Left renal pelvis (tissue), 4 donors: ENCODE measurements around the gene PACS1. TPM values are rescaled to one million over a fixed set of nuclear protein-coding genes. Genes with fewer than 3 reads are reported as not detected.
A peak's percentile ranks its signal among the peaks of the same experiment; 100 is the strongest.

Experiments
- DNase-seq, 4 donors: peaks; one replicate each; pipeline ENCODE4 v3.0.0-alpha.2; 2013; ENCODE audit warnings: low read depth in 4 of 4, low spot score in 3 of 4
- polyA plus RNA-seq, 4 donors: library from polyadenylated mRNA; unstranded; fragments of 120-200 nt; gene quantifications; one replicate each; pipeline ENCODE4 v1.2.1, GENCODE V29; 2013; ENCODE audit not compliant: insufficient read length in 4 of 4

PACS1 gene
- polyA plus RNA-seq, 4 donors: 43.6 to 60.4 (median 49.3) TPM

DNA sequence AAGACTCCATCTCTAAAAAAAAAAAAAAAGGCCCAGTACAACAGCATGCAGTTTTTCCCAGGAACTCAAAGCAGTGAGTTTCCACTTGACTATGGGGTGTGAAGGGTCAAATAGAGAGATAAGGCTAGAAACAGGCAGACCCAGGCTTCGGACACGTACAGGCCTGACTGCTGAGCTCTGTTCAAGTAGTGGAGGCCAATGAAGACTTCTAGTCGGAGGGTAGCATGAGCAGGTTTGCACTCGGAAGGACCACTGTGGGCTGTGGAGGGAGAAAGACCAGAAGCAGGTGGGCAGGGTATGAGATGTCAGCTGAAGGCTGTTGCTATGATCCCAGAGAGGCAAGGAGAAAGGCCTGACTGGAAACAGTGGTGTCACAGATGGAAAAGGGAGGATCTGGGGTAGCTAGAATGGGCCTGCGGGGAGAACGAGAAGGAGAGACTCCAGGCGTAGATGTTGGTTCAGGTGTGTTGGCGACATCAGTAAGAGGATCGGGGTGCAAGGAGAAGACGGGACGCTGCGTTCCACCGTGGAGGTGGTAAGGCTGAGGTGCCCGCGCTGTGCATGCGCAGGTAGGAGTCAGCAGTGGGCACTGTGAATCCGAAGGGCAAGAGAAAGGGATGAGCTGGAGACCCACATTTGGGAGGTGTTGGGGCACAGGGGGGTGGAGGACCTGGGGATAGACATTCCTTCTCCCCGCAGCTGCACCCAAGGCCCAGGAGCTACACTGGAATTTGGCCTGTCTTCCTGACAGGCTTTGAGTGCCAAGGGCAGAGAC, 149.0 kb downstream of the PACS1 start:
- DNase-seq: no peak

DNA sequence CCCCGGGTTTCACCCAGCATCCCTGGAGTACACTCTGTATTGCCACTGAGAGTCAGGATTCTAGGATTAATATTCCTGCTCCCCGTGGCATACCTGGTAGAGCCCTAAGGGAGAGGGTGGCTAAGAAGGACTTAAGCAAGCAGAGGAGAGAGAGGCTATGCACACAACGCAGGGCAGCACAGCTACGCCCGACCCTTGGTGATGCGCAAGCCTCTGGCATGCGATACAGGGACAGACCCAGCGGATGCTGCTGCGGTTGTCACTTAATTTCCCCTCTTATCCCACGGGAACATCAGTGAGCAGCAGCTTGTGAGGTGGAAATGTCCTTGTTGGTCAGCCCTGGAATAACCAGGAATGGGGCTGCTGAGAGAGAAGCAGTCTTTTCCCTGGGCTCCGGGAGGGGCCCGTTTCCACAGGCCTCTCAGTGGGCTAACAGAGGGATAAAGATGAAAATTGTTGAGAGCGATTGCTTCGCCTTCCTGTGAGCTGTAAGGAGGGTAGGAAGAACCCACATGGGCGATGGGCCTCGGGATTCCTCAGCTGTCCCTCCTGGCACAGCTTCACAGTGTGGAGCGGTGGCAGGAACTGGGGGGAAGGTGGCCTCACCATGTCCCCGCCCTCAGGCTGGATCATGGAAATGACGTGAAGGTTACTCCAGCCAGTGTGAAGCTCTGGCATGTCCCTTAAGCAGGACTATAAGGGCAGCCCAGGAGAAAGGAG, 149.9 kb downstream of the PACS1 start:
- DNase-seq: no peak

DNA sequence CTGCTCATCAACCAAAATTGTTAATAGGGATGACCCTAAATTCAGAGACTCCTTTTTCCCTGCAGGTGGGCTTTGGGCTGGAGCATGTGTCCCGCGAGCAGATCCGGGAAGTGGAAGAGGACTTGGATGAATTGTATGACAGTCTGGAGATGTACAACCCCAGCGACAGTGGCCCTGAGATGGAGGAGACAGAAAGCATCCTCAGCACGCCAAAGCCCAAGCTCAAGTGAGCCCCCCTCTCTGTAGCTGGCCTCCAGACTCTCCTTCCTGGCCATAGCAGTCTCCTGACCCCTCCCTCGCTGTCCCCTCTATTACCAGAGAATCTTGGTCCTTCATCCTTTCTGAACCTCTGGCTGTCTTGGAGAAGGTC, 150.5 kb downstream of the PACS1 start:
- DNase-seq: no peak

DNA sequence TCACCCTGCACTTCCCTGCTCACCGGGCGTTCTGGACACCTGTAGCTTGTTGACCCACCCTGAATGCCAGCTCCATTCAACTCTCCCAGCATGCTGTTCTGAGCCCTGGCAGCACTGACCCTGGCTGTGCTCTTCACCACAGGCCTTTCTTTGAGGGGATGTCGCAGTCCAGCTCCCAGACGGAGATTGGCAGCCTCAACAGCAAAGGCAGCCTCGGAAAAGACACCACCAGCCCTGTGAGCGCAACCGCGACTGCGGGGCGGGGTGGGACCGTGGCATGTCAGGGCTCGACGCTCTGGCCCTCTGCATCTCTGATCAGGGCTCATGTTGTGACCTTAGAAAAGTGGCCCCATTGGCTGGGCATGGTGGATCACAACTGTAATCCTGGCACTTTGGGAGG, 150.9 kb downstream of the PACS1 start:
- no peak for DNase-seq

DNA sequence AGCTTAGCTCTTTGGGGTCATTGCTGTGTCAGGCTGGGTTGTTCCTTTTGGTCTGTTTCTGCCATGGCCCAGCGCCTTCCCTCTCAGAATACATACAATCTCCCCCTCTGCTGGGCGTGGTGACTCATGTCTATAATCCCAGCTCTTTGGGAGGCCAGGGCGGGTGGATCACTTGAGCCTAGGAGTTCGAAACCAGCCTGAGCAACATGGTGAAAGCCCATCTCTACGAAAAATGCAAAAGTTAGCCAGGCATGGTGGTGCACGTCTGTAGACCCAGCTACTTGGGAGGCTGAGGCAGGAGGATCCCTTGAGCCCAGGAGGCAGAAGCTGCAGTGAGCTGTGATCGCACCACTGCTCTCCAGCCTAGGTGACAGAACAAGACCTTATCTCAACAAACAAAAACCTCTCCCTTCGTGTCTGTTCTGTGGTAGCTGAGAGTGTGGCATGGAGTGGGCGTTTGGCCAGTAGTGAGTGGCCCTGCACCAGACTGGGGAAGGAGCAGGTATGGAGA, 151.7 kb downstream of the PACS1 start:
- no peak for DNase-seq

DNA sequence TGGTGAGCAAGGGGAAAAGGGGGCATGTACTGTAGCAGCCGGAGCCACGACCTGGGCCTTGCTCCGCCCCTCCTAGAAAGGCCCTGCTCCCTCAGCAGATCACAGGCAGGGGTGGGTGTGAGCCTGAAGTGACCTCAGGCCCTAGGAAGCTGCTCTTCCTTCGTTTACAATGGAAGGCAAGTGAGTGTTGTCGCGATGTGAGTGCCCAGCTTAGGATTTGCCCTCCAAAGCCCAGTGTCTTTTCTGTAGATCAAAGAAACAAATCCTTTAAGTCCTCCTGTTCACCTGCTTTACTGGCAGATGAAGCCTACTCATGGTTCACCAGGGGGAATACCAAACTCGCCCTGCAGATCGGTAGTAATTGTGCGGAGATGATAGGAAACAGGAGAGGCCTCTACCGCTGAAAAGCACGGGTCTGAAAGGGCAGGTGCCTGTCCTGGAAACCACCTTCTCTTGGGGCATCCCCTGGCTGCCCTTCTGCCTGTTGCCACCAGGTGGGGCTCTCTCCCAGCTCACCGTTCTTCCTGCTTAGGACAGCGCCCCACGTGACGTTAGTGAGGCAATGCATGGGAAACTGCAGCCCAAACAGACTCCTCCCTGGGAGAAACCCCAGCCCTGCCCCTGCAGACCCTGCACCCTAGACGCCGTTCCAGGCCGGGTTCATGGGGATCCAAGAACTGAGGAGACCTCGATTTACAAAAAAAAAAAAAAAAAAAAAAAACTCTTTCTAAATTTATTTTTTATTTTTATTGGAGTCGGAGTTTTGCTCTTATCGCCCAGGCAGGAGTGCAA, 152.5 kb downstream of the PACS1 start:
- DNase-seq: peak; percentile 65 to 85 (median 76)

DNA sequence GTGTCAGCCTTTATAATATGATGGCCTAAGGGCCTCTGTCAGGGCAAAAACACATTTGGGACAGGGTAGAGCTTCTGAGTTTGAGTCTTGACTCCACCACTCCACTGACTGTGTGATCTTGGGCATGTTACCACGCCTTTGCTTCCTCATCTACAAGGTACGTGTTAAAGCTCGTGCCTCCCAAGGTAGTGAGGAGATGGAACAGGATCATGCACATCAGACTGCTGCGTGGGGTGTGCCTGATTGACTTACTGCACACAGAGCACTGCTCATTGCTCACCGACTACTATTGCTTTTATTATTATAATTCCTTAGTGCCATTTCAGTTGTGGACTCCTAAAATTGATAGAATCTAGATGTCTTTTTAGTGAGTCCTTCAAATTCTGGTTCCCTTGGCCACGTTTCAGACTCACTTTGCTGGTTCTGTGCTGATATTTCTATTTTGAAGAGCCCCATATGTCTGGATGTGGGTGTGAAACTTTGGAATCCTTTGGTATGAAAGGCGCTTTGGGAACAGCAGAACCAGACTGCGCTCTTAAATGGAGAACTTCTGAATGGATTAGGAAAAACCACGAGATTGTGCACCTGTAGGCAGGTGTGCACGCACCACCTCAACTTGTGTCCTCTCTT, 154.3 kb downstream of the PACS1 start:
- DNase-seq: no peak

DNA sequence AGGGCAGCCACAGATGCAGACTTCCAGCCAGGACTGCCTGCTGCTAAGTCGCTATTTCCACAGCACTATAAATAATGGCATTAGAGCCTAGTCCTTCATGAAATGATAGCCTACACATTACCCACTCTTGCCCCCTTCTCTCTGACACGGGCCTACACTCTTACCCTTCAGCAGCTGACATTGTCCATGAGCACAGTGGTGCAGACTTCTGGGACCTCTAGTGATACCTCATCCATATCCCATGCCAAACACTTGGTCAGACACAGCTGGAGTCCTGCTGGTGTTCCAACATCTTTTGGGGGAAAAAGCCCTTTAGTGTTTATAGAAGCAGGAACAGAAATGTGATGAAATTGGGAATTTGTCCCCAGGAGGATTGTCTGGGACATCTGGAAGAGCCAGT, 155.0 kb downstream of the PACS1 start:
- DNase-seq: no peak

DNA sequence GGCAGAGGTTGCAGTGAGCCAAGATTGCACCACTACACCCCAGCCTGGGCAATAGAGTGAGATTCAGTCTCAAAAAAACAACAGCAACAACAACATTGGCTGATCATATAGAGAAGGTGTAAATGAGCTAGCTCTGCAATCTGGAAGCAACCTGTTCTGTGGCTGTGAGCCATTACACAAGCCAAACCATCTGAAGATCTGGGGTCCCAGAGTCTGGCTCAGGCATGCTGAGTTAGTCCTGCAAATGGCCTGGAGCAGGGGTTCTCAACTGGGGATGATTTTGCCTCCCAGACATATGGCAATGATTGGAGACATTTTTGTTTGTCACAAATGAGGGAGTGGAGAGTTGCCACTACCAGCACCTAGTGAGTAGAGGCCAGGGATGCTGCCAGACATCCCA, 156.0 kb downstream of the PACS1 start:
- no peak for DNase-seq

DNA sequence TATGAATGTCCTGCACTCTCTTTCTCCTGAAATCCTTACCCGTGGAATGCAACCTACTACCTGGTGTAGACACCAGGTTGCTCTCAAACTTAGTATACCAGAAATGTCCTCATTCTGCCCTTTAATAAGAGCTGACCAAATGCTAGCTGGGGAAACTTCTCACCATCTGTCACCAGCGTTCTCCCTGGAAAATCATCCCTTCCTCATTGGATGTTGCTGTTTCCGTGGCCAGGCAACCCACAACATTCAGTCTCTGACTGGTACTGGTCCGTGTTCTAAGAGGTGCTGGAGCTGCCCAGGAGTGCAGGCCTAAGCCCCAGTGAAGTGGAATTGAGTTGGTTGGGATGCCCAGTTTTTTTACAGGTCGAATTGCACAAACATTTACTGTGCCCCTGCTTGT, 157.6 kb downstream of the PACS1 start:
- DNase-seq: no peak

DNA sequence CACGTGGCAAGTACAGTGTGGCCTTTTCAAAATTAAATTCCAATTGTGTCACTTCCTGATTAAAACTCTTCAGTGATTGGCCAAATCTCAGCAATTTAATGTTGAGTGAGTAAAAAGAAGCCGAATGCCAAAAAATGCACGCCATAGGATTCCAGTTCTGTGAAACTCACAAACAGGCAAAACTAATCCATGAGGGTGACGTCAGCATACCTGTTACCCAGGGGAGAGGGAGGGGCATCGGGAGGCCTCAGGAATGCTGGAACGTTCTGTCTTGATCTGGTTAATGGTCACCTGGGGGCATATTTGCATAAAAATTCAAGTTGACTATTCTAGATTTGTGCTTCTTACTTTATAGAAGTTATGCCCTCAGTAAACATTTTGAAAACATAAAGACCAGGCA, 158.4 kb downstream of the PACS1 start:
- DNase-seq: peak in 1 of 4 donors; percentile 22

DNA sequence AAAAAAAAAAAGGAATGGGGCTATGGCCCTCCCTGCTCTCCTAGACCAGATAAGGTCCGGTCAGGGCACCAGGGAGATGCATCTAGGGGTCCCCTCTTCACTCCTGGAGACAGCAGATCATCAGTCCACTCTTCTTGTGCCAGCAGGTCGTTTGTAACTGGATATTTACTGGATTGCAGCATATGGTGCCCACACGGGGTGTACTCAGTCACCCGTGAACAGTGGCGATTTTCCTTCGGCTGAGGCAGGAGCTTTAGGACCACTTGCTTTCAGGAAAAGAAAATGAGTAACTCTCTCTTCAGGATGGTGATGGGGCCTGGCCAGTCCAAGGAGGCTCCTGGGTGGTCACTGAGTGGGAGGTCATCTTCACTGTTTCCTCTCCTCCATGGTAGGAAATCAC, 160.1 kb downstream of the PACS1 start:
- DNase-seq: no peak

DNA sequence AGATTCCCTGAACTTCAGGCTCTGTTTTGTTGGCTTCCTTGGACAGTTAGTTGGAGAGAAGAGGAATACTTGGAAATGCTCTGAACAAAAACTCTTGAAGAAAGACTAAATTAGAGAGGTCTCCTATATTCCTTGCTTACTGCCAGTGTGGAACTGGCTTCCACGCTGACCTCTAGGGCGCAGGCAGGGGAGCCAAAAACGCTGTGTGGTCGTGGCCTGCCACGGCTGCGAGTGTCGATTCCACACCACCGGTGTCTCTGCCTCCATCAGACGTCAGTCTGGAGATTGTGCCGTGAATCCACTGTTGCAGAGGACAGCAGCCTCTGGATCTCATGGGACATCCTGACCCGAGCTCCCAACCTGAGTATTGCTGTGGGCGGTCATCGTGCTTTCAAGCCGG, 160.9 kb downstream of the PACS1 start:
- no peak for DNase-seq

DNA sequence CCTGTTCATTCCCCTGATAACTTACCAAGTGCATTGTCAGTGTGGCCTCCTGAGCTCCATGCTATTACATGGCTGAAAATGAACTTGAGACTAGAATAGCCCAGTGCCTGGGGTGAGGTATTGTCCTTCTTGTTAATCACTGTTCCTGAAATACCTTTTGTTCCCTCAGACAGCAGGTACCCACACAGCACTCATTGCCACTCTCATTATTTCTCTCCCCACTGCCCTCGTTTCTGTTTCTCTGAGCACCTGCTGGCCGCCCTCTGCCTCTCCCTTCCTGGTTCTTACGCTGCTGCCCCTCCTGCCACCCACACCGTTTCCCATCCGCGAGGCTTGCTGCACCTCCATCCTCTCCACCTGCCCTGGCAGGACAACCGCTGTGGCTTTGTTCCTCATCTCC, 161.5 kb downstream of the PACS1 start:
- DNase-seq: no peak

DNA sequence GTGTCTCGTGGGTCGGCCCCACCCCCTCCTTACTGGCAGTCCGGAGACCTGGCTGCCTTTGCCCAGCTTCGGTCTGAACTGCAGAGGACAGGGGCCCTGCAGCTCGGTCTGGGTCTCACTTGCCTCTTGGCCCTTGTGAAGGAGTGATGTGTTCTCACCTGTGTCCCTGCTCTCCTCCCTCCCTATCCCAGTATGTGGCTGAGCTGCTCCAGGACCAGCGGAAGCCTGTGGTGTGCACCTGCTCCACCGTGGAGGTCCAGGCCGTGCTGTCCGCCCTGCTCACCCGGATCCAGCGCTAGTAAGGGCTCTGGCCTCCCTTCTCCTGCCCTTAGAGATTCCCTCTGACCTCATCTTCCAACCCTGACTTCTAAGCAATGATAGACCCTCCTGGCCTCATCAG, 162.7 kb downstream of the PACS1 start:
- DNase-seq: no peak

DNA sequence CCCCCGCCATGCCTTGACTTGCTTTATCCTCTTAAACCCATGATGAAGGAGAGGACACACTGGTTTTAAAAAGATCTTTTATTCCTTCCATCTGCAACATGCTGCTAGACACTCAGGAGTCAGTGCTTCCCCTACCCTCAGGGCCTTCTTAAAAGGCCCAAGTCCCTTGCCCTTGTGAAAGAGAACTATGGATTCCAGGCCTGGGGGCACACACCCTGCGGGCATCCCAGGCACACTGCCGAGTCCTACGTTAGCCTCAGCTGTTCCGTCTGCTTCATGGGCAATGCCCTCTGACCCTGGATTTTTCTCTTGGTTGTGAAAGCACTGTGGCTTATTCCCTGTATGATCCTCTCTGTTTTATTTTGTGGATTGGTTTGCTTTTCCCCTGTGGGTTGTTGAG, 163.2 kb downstream of the PACS1 start:
- no peak for DNase-seq

DNA sequence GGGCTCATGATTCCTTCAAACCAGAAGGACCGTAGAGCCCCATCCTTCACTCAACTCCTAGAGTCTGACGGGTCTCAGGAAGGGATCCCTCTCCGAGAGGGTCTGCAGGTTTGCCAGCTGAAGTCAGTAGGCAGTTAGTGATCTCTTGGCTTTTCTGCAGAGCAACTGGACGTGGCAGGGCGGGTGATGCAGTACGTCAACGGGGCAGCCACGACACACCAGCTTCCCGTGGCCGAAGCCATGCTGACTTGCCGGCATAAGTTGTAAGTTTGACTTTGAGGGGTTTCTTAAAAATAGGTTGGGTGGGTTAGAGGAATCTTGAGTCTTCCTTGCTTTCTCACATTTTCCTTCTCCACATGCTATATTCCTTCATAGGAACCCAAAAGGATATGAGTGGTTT, 165.1 kb downstream of the PACS1 start:
- no peak for DNase-seq

DNA sequence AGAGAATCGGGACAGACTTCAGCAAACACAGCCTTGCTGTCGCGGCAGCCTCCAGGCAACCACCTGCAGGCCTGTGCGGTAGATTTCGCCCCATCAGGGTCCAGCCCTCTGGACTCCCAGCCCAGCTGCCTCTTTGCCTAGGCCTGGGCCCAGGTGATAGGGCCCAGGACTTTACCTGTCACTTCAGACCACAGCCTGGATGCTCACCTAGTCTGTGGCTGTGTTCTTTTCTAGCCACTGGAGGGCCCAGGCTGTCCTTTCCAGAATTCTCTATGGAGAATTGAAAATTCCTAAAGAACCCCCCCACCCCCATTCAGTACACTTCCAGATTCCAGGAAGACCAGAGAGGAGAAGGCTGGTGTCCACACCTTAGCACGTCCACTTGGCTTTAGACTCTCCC, 167.8 kb downstream of the PACS1 start:
- DNase-seq: no peak

DNA sequence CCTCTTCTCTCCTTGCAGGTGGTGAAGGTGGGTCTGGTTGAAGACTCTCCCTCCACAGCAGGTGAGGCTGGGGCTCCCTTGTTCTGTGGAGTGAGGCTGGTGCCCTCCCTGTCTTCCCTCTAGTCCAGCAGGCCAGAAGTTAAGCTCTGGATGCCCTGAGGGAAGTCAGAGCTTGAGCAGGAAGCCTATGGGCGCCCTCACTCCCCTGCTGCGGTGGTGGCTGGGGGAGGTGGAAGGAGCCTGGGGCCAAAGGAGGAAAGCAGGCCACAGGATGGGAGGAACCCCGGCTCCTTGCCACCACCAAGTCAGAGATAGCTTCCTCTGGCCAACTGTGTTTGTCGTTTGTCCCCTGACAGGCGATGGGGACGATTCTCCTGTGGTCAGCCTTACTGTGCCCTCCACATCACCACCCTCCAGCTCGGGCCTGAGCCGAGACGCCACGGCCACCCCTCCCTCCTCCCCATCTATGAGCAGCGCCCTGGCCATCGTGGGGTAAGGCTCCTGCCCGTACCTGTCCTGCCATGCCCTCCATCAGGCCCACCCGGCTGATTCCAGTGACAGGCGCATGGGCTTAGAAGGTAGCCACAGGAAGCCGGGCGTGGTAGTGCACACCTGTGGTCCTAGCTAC, 168.8 kb downstream of the PACS1 start:
- DNase-seq: no peak

DNA sequence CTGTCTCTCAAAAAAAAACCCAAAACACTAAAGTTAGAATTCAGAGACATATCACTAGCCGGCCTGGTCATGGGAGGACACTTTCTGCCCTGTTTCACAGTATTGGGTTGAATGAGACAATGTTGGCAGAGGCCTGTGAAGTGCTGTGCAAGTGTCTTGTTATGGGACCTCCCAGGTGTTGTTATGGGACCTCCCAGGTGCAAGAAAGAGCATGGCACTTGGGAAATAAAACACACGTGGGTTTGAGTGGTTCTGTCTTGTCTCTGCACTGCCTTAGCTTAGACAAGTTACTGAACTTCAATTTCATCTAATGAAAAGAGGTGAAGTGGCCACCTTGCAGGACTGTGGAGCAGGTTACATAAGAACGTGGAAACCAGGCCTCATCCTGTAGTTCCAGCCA, 169.4 kb downstream of the PACS1 start:
- DNase-seq: no peak
